ENCODE data around the gene GBGT1.

The GBGT1 gene

DNA sequence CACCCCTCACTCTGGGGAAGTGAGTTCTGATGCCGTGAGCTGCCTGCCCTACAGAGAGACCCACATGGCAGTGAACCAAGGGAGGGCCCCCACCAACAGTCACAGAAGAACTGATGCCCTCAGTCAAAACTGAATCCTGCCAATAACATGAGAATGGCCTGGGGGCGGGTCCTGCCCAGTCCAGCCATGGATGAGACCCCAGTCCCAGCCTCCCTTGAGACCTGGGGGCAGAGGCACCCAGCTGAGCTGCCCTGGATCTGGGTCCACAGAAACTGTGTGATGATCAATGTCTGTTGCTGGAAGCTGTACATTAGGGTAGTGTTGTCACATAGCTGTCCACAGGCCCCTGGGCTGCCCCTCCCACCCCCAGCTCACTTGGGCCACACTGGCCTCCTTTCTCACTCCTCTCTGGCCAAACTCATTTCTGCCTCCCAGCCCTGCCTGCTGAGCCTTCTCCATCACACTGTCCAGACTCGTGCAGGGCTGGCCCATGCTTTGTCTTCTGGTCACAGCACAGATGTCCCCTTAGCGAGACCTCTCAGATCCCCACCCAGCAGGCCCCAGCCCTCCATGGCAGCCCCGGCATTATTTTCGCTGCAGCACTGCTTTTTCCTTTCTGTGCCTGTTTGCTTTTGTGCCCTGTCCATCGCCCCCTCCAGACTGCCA, 16.8 kb downstream of the GBGT1 start:
- DNase-seq (ENCODE audit: low read depth, low spot score), result no peak
- H3K27ac ChIP-seq, result no peak overlapping the region

- no peak overlapping the region for H3K27ac ChIP-seq
- DNase-seq (ENCODE audit: low read depth, low spot score), result no peak
These were observed 18.5 kb downstream of the GBGT1 start for GRCh38 chr9:133144904-133145851.

DNA sequence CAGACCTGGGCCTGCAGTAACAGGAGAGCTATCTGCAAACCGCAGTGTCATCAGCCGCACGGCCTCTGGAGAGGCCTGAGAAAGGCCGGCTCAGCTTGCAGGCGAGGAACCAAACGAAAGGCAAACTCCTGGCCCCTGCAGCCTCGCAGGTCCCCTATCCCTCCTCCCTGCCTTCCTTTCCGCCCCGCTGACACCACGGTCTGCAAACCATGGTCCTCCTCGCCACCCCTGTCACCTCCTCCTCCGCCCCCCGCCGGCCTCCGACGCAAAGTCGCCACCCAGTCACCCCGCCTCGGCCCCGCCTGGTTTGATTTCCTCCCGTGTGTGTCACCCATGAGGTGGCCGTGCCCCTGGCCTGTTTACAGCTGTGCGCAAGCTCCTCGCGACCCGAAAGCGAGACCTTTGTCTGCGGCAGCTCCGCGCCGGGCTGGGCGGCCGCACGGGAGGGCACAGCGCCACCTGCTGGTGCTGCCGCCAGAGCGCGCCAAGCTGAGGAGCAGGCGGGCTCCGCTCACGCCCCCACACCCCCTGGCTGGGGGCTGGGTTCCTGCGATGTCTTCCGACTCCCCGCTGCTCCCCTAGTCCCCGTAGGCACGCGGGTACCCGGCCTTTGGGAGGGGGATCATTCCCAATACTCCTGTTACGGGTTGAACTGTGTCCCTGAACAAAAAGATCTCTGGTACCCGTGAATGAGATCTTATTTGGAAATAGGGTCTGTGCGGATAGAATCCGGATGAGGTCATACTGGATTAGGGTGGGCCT, 19.4 kb downstream of the GBGT1 start:
- DNase-seq (ENCODE audit: low read depth, low spot score), result no peak
- no peak overlapping the region for H3K27ac ChIP-seq

DNA sequence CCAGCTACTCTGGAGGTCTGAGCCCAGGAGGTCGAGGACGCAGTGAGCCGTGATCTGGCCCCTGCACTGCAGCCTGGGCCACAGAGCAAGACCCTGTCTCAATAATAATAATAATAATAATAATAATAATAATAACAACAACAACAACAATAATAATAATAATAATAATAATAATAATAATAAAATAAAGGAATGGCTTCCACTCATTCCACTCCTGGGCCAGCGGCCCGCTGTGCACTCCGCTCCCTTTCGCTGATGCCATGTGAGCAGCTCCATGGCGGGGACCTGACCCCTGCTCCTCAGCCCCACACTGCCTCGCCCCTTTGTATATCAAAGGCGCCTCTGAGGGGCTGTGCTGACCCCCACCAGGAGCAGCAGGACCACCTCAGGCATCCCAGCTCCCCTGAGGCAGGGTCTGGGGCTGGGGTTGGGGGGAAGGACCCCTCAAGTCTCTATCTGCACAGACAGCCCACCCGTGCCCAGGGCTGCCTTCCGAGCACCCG, 20.0 kb downstream of the GBGT1 start:
- H3K27ac ChIP-seq, result no peak overlapping the region
- no peak for DNase-seq (ENCODE audit: low read depth, low spot score)

GRCh38 chr9:133142684-133143622, 20.8 kb downstream of the GBGT1 start:
- no peak for DNase-seq (ENCODE audit: low read depth, low spot score)
- H3K27ac ChIP-seq, result no peak overlapping the region

GRCh38 chr9:133141833-133142595, 21.7 kb downstream of the GBGT1 start:
- DNase-seq (ENCODE audit: low read depth, low spot score), result no peak
- H3K27ac ChIP-seq, result no peak overlapping the region

GRCh38 chr9:133140606-133141005, 23.1 kb downstream of the GBGT1 start:
- H3K27ac ChIP-seq, result no peak overlapping the region
- no peak for DNase-seq (ENCODE audit: low read depth, low spot score)

GRCh38 chr9:133140174-133140505, 23.6 kb downstream of the GBGT1 start:
- H3K27ac ChIP-seq, result no peak overlapping the region
- DNase-seq (ENCODE audit: low read depth, low spot score), result no peak

DNA sequence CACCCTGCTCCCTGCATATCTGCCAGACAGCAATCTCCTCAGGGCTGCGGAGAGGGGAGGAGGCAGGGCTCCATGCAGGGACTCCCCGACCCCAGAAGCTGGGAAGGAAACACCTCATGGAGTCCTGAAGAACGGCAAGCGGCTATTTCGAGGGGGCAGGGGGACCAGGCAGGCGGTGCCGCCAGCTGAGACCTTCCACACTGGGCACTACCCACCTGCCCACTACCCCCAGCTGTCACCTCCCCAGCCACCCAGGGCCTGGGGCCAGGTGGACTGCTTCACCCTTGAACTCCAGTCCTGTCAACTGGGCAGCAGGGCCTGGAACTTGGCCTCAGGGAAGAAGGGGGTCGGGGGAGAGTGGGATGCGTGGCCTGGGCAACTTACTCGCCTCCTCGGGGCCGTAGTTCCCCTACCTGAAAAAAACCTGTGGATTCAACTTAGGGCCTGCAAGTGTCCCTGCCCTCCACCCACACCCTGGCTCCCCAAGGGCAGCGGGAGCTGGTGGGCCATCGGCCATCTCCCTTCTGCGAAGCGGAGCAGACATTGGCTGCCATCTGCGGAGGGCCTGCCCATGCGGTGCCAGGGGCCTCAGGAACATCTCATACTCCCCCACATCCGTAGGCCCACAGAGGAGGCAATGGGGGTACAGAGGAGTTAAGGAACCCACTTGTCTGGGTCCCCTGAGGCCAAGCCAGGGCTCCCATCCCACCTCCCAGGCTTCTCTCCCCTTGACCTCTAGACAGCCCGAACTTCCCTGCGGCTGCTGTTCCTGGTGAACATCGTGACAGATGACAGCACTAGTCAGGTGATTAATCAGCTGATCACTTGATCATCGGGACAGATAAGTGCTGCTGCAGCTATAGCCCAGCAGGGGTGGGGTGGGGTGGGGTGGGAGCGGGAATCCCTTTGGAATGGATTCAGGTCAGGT, 24.2 kb downstream of the GBGT1 start:
- no peak for DNase-seq (ENCODE audit: low read depth, low spot score)
- no peak overlapping the region for H3K27ac ChIP-seq

DNA sequence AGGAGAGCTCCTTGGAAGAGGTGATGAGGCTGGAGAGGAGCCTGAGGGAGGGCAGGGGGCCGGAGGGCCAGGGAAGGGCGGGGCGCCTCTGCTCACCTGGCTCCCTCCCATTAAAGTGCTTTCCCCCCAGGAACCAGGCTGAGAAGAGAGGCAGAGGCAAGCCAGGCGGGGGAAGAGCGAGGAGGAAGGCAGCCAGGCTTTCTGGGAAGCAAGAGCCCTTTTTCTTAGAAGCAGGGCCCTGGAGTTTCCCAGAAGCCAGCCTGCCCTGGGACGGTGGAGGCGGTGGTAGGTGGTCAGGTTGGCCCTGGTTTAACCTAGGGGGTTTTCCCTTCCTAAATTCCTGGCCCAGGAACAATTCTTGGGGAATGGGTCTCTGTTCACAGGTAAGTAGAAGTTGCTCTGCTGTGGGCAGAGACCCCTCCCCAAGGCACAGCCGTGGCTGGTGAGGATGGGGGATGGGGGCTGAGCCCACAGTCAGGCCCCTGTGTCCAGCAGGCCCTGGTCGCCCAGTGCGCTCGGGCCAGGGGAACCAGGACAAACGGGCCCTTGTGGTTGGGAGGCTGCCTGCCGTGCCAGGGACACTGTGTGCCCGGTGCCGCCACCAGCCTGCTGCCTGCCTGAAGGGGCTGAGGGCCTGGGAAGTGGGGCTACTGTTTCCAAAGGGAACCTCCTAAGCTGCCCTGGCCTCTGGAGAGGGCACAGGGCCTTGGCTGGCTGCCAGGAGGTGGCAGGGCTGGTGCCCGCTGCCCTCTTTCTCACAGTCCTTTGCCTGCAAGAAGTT, 26.1 kb downstream of the GBGT1 start:
- no peak overlapping the region for H3K27ac ChIP-seq
- no peak for DNase-seq (ENCODE audit: low read depth, low spot score)

DNA sequence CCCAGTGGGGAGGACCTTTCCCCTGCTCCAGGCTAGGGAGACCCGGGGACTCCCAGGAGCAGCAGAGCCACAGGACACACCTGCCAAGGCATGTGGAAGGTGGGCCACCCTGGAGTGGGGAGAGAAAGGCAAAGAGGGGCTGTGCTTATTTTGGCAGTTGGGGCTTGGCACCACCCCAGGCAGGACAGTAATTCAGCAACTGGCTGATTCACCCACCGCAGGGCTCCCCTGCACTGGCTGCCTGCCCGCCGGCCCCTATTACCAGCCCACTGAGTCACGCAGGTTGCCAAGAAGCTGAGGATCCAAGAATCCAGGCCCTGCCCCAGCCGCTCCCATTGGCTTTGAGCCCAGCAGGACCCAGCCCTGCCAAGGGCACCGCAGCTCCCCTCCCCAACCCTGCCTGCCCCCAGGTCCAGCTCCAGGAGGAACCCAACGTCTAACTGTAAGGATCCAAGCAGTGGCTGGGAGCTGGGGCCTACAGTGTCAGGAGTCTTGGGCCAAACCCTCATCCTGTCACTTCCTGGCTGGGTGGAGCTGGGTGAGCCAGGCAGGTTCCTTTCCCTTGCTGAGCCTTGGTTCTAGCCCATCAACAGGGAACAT, 28.5 kb downstream of the GBGT1 start:
- H3K27ac ChIP-seq, result peak overlapping the region; percentile 77
- peak; percentile 83 for DNase-seq (ENCODE audit: low read depth, low spot score)

- DNase-seq (ENCODE audit: low read depth, low spot score), result no peak
These were observed 29.1 kb downstream of the GBGT1 start for GRCh38 chr9:133134388-133135145.

GRCh38 chr9:133133681-133134387, 29.9 kb downstream of the GBGT1 start:
- H3K27ac ChIP-seq, result peak overlapping the region; percentile 77
- peak; percentile 92 for DNase-seq (ENCODE audit: low read depth, low spot score)

More at GRCh38 chr9:133134388-133135145, 29.1 kb downstream of the GBGT1 start:
- H3K27ac ChIP-seq, result peak overlapping the region; percentile 77

DNA sequence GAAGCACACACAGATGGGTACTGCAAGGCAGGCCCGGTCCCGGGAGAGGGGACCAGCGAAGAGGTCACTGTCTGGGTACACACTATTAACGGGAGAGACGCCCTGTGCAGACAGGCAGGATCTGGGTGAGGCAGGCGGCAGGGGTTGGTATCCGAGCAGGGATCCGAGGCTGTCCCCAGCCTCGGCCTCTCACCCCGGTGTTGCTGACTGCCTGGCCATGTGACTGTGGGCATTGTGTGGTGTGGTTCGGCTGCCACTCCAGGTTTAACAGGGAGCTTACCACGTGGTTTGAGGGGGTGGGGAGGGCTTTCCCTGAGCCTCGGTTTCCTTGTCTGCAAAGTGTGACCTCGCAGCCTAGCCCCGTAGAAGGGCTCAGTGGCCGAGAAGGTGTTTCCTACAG, 31.5 kb downstream of the GBGT1 start:
- DNase-seq (ENCODE audit: low read depth, low spot score), result no peak
- no peak overlapping the region for H3K27ac ChIP-seq

GRCh38 chr9:133131506-133131905, 32.2 kb downstream of the GBGT1 start:
- no peak for DNase-seq (ENCODE audit: low read depth, low spot score)
- H3K27ac ChIP-seq, result no peak overlapping the region
